ENCODE results near the gene HBS1L. TPM values are rescaled to one million over a fixed set of nuclear protein-coding genes. Genes with fewer than 3 reads are reported as not detected.

Gene HBS1L
- total and polyA plus RNA-seq, 9 of the 15 experiments (the other 6 are each of a cell fraction or from before 2014, with no cell fraction given), result 101 to 199 (median 145) TPM

DNA sequence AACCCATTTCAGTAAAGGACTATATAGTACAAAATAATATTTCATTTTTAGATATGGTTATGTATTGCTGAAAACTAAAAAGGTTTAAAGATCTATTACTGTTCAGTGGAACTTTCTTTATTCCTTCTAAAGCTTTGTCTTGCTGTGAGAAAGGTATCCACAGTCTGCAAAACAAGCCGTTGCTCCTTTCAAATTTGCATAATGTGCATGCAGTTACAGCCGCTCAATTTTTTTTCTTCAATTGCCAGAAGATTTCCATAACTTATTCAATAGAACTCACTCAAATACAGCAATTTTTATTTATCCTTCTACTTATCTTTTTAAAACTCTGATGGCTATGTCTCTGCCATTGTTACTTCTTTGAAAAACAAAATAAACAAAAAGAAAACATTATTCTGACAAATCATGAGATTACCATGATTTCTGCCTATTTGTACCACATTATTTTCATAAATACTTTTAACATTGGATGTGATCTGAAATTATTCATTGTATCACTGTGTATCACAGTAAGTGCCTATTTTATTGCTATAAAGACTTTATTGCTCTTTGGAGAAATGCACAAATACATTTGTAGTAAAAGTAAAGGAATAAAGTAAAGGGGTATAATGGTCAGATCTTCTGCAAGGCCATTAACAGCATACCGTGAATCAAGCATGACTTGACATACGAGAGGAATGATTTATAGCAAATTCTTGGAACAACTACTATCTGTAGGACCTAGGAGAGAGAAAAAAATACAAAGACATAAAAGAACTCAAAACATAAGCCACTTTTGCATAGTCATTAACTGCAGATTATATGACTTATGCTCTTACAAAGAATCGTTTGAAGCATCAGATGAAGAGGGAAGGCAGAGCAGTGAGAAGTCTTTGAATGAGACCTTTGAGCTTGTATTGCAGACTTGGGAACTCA is 29.6 kb upstream of the HBS1L start (continued):
- TF ChIP-seq, protein P1, sequence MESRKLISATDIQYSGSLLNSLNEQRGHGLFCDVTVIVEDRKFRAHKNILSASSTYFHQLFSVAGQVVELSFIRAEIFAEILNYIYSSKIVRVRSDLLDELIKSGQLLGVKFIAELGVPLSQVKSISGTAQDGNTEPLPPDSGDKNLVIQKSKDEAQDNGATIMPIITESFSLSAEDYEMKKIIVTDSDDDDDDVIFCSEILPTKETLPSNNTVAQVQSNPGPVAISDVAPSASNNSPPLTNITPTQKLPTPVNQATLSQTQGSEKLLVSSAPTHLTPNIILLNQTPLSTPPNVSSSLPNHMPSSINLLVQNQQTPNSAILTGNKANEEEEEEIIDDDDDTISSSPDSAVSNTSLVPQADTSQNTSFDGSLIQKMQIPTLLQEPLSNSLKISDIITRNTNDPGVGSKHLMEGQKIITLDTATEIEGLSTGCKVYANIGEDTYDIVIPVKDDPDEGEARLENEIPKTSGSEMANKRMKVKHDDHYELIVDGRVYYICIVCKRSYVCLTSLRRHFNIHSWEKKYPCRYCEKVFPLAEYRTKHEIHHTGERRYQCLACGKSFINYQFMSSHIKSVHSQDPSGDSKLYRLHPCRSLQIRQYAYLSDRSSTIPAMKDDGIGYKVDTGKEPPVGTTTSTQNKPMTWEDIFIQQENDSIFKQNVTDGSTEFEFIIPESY (CRISPR knock-in tag; IDR thresholded peaks at IDR 0.05), result 0 out of 2 replicates have a peak, but pooled peaks have one; percentile 10
- TF ChIP-seq SOX6 (IDR thresholded peaks at IDR 0.05) (peak; percentile 92), FOSL1 (tag; conservative IDR thresholded peaks at IDR 0.05) (peak; percentile 66), NCOR1 (IDR thresholded peaks at IDR 0.05) (peak; percentile 90), SUPT5H (IDR thresholded peaks at IDR 0.05) (peak; percentile 52; the same call in 1 of the 2 replicates), NR2C2 (CRISPR knock-in tag; IDR thresholded peaks at IDR 0.05) (no peak), NR2C2 (tag; IDR thresholded peaks at IDR 0.05) (no peak), XRCC4 (IDR thresholded peaks at IDR 0.05; ENCODE audit: extremely low read depth, insufficient read depth, insufficient read length) (no peak), ZBED1 (IDR thresholded peaks at IDR 0.05) (no peak), ZNF23 (CRISPR knock-in tag; IDR thresholded peaks at IDR 0.05) (0 out of 2 replicates have a peak, but pooled peaks have one; percentile 7), YBX1 (IDR thresholded peaks at IDR 0.05) (no peak), ZKSCAN1 (IDR thresholded peaks at IDR 0.05; ENCODE audit: low read depth, low read length) (no peak), ZBTB17 (CRISPR knock-in tag; IDR thresholded peaks at IDR 0.05) (0 out of 2 replicates have a peak, but pooled peaks have one; percentile 22), ARID1B (IDR thresholded peaks at IDR 0.05) (peak; percentile 96), ZNF785 (CRISPR knock-in tag; IDR thresholded peaks at IDR 0.05) (no peak), HNRNPLL (IDR thresholded peaks at IDR 0.05; ENCODE audit: low read depth, low read length, poor library complexity, severe bottlenecking) (no peak)
- TF ChIP-seq, protein P2, sequence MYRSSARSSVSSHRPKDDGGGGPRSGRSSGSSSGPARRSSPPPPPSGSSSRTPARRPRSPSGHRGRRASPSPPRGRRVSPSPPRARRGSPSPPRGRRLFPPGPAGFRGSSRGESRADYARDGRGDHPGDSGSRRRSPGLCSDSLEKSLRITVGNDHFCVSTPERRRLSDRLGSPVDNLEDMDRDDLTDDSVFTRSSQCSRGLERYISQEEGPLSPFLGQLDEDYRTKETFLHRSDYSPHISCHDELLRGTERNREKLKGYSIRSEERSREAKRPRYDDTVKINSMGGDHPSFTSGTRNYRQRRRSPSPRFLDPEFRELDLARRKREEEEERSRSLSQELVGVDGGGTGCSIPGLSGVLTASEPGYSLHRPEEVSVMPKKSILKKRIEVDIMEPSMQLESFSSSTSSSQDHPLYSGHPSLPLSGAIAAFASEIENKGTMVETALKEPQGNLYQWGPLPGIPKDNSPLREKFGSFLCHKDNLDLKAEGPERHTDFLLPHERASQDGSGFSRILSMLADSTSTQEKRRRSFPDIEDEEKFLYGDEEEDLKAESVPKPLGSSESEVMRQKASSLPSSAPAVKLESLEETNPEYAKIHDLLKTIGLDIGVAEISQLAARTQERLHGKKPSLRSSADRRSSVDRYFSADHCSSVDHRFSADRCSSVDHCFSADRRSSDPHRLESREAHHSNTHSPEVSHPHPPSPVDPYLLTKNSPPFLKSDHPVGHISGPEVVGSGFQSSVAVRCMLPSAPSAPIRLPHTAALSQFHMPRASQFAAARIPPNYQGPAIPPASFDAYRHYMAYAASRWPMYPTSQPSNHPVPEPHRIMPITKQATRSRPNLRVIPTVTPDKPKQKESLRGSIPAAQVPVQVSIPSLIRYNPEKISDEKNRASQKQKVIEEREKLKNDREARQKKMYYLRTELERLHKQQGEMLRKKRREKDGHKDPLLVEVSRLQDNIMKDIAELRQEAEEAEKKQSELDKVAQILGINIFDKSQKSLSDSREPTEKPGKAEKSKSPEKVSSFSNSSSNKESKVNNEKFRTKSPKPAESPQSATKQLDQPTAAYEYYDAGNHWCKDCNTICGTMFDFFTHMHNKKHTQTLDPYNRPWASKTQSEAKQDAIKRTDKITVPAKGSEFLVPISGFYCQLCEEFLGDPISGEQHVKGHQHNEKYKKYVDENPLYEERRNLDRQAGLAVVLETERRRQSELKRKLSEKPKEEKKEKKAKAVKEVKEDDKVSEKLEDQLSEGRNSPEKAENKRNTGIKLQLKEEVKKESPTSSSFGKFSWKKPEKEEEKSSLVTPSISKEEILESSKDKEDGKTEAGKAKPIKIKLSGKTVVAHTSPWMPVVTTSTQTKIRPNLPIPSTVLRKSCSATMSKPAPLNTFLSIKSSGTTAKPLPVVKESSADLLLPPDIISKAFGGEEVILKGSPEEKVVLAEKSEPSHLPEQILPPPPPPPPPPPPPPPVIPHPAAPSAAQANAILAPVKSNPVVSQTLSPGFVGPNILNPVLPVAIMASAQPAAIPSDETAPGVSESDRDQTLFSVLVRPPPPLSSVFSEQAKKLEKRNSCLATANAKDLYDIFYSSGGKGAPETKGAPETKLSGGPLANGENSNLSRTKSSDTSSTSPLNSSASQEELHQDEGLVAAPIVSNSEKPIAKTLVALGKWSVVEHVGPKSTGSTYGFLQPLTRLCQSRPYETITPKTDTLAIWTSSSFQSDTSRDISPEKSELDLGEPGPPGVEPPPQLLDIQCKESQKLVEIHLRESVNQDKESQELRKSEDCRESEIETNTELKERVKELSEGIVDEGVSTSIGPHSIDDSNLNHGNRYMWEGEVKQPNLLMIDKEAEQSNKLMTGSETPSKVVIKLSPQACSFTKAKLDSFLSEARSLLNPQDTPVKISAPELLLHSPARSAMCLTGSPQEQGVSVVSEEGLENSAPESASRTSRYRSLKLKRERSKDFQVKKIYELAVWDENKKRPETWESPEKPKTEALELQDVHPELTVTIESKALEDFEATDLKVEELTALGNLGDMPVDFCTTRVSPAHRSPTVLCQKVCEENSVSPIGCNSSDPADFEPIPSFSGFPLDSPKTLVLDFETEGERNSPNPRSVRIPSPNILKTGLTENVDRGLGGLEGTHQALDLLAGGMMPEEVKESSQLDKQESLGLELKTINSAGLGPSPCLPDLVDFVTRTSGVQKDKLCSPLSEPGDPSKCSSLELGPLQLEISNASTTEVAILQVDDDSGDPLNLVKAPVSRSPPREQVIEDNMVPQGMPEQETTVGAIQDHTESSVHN (IDR thresholded peaks at IDR 0.05; ENCODE audit: borderline replicate concordance in 1 of 2, low read depth in 1 of 2), result 0 out of 4 replicates have a peak, but pooled peaks of 1 of the 2 experiments have one; percentile 50
